ENCODE measurements around the gene HPSE2. TPM values are rescaled to one million over a fixed set of nuclear protein-coding genes. Genes with fewer than 3 reads are reported as not detected.

Gene HPSE2
- total RNA-seq, 3 donors from 2014 or later: 2.7 to 8.0 (median 5.9) TPM

- Histone ChIP-seq H3K27me3 (no peaks in the 10 kb centered on the region), H3K4me1 (no peaks in the 10 kb centered on the region), H3K27ac (no peak overlapping the region), H3K4me3 (no peak overlapping the region), H3K36me3 (no peaks in the 10 kb centered on the region), H3K9me3 (no peaks in the 10 kb centered on the region)
- DNase-seq (ENCODE audit: low spot score in 2 of 2): no peak
- intact Hi-C loops (cut with DNase I; ENCODE audit: low total_unique reads): no loop called here
- TF ChIP-seq POLR2AphosphoS5 (IDR thresholded peaks at IDR 0.05) (no peak), CTCF (IDR thresholded peaks at IDR 0.05) (no peak), POLR2A (IDR thresholded peaks at IDR 0.05) (no peak)
Measured at GRCh38 chr10:98456686-98457482, 778.8 kb downstream of the HPSE2 start.

GRCh38 chr10:98456043-98456570, 779.5 kb downstream of the HPSE2 start:
- no peaks in the 10 kb centered on the region for H3K36me3 ChIP-seq
- no peaks in the 10 kb centered on the region for H3K27me3 ChIP-seq
- H3K4me1 ChIP-seq: no peaks in the 10 kb centered on the region
- no peak for TF ChIP-seq POLR2AphosphoS5 (IDR thresholded peaks at IDR 0.05)
- no peak for TF ChIP-seq POLR2A (IDR thresholded peaks at IDR 0.05)
- TF ChIP-seq CTCF (IDR thresholded peaks at IDR 0.05): no peak
- no peak overlapping the region for H3K27ac ChIP-seq
- intact Hi-C loops (cut with DNase I; ENCODE audit: low total_unique reads): no loop called here
- DNase-seq (ENCODE audit: low spot score in 2 of 2): no peak
- no peak overlapping the region for H3K4me3 ChIP-seq
- no peaks in the 10 kb centered on the region for H3K9me3 ChIP-seq

GRCh38 chr10:98453729-98454128, 781.9 kb downstream of the HPSE2 start:
- H3K27ac ChIP-seq: no peak overlapping the region
- intact Hi-C loops (cut with DNase I; ENCODE audit: low total_unique reads): no loop called here

GRCh38 chr10:98450618-98451017, 785.0 kb downstream of the HPSE2 start:
- TF ChIP-seq CTCF (IDR thresholded peaks at IDR 0.05) (no peak), POLR2AphosphoS5 (IDR thresholded peaks at IDR 0.05) (no peak), POLR2A (IDR thresholded peaks at IDR 0.05) (no peak)
- H3K9me3 ChIP-seq: no peaks in the 10 kb centered on the region
- no peaks in the 10 kb centered on the region for H3K27me3 ChIP-seq
- no peaks in the 10 kb centered on the region for H3K4me1 ChIP-seq
- intact Hi-C loops (cut with DNase I; ENCODE audit: low total_unique reads): no loop called here
- H3K27ac ChIP-seq: no peak overlapping the region
- no peak overlapping the region for H3K4me3 ChIP-seq
- no peaks in the 10 kb centered on the region for H3K36me3 ChIP-seq
- DNase-seq (ENCODE audit: low spot score in 2 of 2): no peak

More at GRCh38 chr10:98453729-98454128, 781.9 kb downstream of the HPSE2 start:
- Histone ChIP-seq H3K36me3 (no peaks in the 10 kb centered on the region), H3K4me1 (no peaks in the 10 kb centered on the region), H3K9me3 (no peaks in the 10 kb centered on the region), H3K27me3 (no peaks in the 10 kb centered on the region), H3K4me3 (no peak overlapping the region)
- TF ChIP-seq POLR2AphosphoS5 (IDR thresholded peaks at IDR 0.05): no peak
- no peak for TF ChIP-seq CTCF (IDR thresholded peaks at IDR 0.05)
- TF ChIP-seq POLR2A (IDR thresholded peaks at IDR 0.05): no peak
- DNase-seq (ENCODE audit: low spot score in 2 of 2): no peak

- Histone ChIP-seq H3K27me3 (no peaks in the 10 kb centered on the region), H3K36me3 (no peaks in the 10 kb centered on the region), H3K9me3 (no peaks in the 10 kb centered on the region), H3K4me1 (no peaks in the 10 kb centered on the region), H3K27ac (no peak overlapping the region), H3K4me3 (no peak overlapping the region)
- no peak for DNase-seq (ENCODE audit: low spot score in 2 of 2)
- intact Hi-C loops (cut with DNase I; ENCODE audit: low total_unique reads): no loop called here
- TF ChIP-seq POLR2A (IDR thresholded peaks at IDR 0.05): no peak
- no peak for TF ChIP-seq POLR2AphosphoS5 (IDR thresholded peaks at IDR 0.05)
- no peak for TF ChIP-seq CTCF (IDR thresholded peaks at IDR 0.05)
Measured at GRCh38 chr10:98449287-98449686, 786.4 kb downstream of the HPSE2 start.
